Stimulated activated naive CD4-positive, alpha-beta T cell treated with Interleukin-2 at 50 U/mL for 16 hours (primary cell): ENCODE data around the gene FCRL6.

ENCODE experiments used
- DNase-seq: peaks from one replicate; lab custom pipeline; 2025; lab: John Stamatoyannopoulos, UW

FCRL6 gene

DNA sequence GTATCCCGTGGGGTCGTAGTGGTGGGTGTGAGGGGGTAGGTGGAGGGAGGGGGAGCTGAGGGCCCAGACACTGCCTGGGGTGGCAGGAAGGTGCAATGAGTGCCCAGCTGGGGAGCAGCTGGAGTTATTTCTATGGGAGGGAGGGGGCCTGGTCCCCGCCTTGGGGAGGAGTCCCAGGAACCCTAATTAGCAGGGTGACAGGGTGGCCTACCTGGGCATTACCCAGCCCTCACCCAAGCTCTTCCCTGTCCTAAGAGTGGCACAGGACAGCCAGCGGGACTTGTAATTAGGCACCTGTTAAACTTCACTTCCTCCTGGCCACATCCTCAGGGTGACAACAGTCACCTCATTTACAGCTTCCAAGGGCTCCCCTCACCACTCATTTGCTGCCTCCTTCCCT lies 60.4 kb downstream of the FCRL6 start, which contains the start of gene VSIG8:
Gene VSIG8 (minus strand): TSS at position 101 of the 400 bp plus-strand sequence. CDS start 136 bp downstream, outside the sequence.
- DNase-seq: no peak

DNA sequence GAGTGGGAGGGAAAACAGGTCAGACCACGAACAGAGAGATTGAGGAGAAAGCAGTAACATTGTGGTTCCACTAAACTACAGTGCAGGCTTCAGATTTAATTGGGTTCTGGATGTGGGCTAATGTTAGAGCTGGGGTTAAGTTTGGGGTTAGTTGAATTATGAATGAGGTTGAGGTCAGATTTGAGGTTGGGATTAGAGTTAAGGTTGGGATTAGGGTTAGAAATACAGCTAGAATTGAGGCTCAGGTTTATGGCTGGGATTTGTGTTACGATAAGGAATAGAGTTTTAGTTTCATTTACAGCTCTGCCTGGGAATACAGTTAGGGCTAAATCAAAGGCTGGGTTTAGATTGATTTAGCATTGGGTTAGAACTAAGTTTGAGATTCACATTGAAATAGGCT lies 62.1 kb downstream of the FCRL6 start:
- DNase-seq: no peak
